PC-3 (cell line): Measurements from ENCODE around the gene PCK2. TPM values are rescaled to one million over a fixed set of nuclear protein-coding genes. Genes with fewer than 3 reads are reported as not detected.

ENCODE experiments used
- ATAC-seq: fragments of 200-7000 bp; cut with Tn5 transposase; 2 replicates; pipeline ENCODE4 v1.9.1; 2020; ENCODE audit warnings: mild to moderate bottlenecking, moderate library complexity
- BruUV-seq: library from RNA; stranded (reverse); fragments of 400-500 nt; replicated peaks from 2 replicates; lab custom pipeline; 2021; lab: Mats Ljungman, UMichigan
- CTCF ChIA-PET: fragments of 300-600 bp; sonication (Branson Sonifier 250); formaldehyde crosslinking; loops from one replicate; lab custom pipeline; 2022; ENCODE audit warnings: antibody characterized with exemption; lab: Charles Lee
- POLR2A ChIA-PET: fragments of 300-600 bp; sonication (Branson Sonifier 250); formaldehyde crosslinking; loops from one replicate; lab custom pipeline; 2022; ENCODE audit warnings: antibody characterized with exemption; ENCODE audit not compliant: unreplicated experiment; lab: Charles Lee
- DNase-seq: peaks from one replicate; pipeline ENCODE4 v3.0.0-alpha.2; 2015
- H2AFZ ChIP-seq: fragments of 300-600 bp; sonication (generic); 2 replicates; pipeline ENCODE4 v1.6.0; 2016; ENCODE audit warnings: antibody characterized with exemption, low read length
- H3F3A ChIP-seq: fragments of 300-600 bp; sonication (generic); one replicate; pipeline ENCODE4 v1.6.0; 2017; ENCODE audit warnings: antibody characterized with exemption, low read length, control low read depth, mild to moderate bottlenecking; ENCODE audit not compliant: unreplicated experiment
- H3K27ac ChIP-seq: fragments of 300-600 bp; sonication (generic); 2 replicates; pipeline ENCODE4 v1.5.1; 2016; ENCODE audit warnings: mild to moderate bottlenecking, low read length
- H3K27me3 ChIP-seq: fragments of 300-600 bp; sonication (generic); 2 replicates; pipeline ENCODE4 v1.6.1; 2016; ENCODE audit warnings: low read length, mixed read lengths
- H3K36me3 ChIP-seq: fragments of 300-600 bp; sonication (generic); 2 replicates; pipeline ENCODE4 v1.6.1; 2016; ENCODE audit warnings: low read depth, mixed run types, low read length, mixed read lengths
- H3K4me1 ChIP-seq: fragments of 300-600 bp; sonication (generic); 2 replicates; pipeline ENCODE4 v1.5.1; 2016; ENCODE audit warnings: low read length; ENCODE audit not compliant: insufficient read depth
- H3K4me2 ChIP-seq: fragments of 300-600 bp; sonication (generic); 2 replicates; pipeline ENCODE4 v1.6.0; 2016; ENCODE audit warnings: low read length
- H3K4me3 ChIP-seq: fragments of 300-600 bp; sonication (generic); 2 replicates; pipeline ENCODE4 v1.5.1; 2016; ENCODE audit warnings: mild to moderate bottlenecking, low read length, mixed read lengths
- H3K79me2 ChIP-seq: fragments of 300-600 bp; sonication (generic); 2 replicates; pipeline ENCODE4 v1.6.1; 2017; ENCODE audit warnings: low read length, mixed read lengths
- H3K9ac ChIP-seq: fragments of 300-600 bp; sonication (generic); 2 replicates; pipeline ENCODE4 v1.6.0; 2016; ENCODE audit warnings: mild to moderate bottlenecking, low read length
- H3K9me2 ChIP-seq: fragments of 300-600 bp; sonication (generic); replicated peaks from 2 replicates; pipeline ENCODE4 v1.6.1; 2016; ENCODE audit warnings: mixed run types, low read length, mixed read lengths
- H3K9me3 ChIP-seq: fragments of 300-600 bp; sonication (generic); 2 replicates; pipeline ENCODE4 v1.6.1; 2016; ENCODE audit warnings: low read length, mixed read lengths
- H4K20me1 ChIP-seq: fragments of 300-600 bp; sonication (generic); 2 replicates; pipeline ENCODE4 v1.6.1; 2016; ENCODE audit warnings: low read length, mixed read lengths
- EZH2 ChIP-seq: fragments of 300-600 bp; sonication (generic); IDR thresholded peaks from one replicate; pipeline ENCODE4 v1.6.1; 2017; ENCODE audit warnings: antibody characterized with exemption, mild to moderate bottlenecking, low read length; ENCODE audit not compliant: unreplicated experiment
- EZH2phosphoT487 ChIP-seq: fragments of 300-600 bp; sonication (generic); IDR thresholded peaks from 2 replicates; pipeline ENCODE4 v1.6.1; 2018; ENCODE audit warnings: mild to moderate bottlenecking, antibody characterized with exemption, low read length, borderline replicate concordance
- intact Hi-C: fragments of 100-400 bp; cut with micrococcal nuclease; formaldehyde crosslinking; loops from 2 replicates; pipeline ENCODE4 v1.9.0; 2023
- total RNA-seq: library from RNA; depleted of rRNA; stranded (reverse); fragments of >200 nt; gene quantifications from 2 replicates; pipeline ENCODE4 v1.2.3, GENCODE V29; 2014
- TF ChIP-seq, protein P1 (sequence below): fragments of 300-600 bp; sonication (generic); conservative IDR thresholded peaks from 2 replicates; pipeline ENCODE4 v1.5.1; 2017; ENCODE audit warnings: antibody characterized with exemption, low read depth, mild to moderate bottlenecking, low read length

PCK2 gene
- total RNA-seq, 1 experiment from 2014 or later = 11.6 TPM

DNA sequence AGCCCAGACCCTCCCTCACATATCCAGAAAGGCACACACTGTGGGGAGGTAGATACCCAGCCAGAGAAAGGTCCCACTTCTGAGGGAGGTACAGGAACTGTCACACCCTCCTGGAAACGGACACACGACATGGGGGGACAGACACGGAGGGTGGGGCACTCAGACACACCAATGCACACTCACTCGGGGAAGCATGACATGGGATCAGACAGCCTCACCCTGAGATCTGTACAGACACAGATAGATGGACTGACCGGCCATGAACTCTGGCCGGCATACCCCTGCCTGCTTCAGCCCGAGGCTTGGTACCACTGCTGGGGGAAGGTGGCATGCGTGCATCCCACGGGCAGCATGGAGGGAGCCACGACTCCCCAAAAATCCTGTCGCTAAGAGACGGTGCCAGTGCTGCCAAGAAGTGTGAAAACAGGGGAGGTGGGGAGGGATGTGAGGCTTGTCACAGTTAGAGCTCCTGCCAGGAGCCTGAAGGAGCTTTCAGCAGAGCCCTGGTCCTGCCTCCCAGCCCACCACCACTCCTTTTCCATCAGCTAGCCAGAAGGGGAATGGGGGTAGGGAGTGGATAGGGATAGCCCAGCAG is 22.2 kb upstream of the PCK2 start:
- ChIA-PET POLR2A (no interaction called here), CTCF (no interaction called here)
- H3K36me3 ChIP-seq = no peaks in the 10 kb centered on the region

DNA sequence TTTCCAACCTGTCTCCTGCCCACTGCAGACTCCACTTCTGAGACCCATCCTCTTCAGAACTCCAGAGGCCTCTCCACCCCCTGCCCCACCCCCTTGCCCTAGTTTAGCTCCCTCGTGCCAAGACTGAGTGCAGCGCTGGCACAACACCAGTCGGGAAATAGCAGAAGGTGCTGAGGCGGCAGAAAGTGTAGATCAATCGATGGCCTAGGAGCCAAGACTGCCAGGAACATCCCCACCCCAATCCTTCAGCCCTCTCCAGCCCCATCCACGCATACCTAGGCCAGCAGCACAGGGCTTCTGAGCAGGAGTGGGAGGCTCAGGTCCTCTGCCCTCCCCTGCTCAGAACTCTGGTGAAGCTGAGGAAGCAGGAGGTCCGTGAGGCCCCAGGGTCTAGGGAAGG is 21.7 kb upstream of the PCK2 start:
- H3F3A ChIP-seq = no peaks in the 10 kb centered on the region
- H3K9me3 ChIP-seq = no peaks in the 10 kb centered on the region
- no TSS peak for BruUV-seq
- no peak for DNase-seq
- peaks cover 14% of the 10 kb centered on the region; the same call in 1 of the 2 replicates for H3K27me3 ChIP-seq
- TF ChIP-seq EZH2phosphoT487 (no peak), EZH2 (no peak)
- TF ChIP-seq, protein P1, sequence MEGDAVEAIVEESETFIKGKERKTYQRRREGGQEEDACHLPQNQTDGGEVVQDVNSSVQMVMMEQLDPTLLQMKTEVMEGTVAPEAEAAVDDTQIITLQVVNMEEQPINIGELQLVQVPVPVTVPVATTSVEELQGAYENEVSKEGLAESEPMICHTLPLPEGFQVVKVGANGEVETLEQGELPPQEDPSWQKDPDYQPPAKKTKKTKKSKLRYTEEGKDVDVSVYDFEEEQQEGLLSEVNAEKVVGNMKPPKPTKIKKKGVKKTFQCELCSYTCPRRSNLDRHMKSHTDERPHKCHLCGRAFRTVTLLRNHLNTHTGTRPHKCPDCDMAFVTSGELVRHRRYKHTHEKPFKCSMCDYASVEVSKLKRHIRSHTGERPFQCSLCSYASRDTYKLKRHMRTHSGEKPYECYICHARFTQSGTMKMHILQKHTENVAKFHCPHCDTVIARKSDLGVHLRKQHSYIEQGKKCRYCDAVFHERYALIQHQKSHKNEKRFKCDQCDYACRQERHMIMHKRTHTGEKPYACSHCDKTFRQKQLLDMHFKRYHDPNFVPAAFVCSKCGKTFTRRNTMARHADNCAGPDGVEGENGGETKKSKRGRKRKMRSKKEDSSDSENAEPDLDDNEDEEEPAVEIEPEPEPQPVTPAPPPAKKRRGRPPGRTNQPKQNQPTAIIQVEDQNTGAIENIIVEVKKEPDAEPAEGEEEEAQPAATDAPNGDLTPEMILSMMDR = no peak
- no peak overlapping the region for H3K4me3 ChIP-seq
- no peak for ATAC-seq
- no peak overlapping the region for H2AFZ ChIP-seq
- no peaks in the 10 kb centered on the region for H3K4me1 ChIP-seq
- H3K9me2 ChIP-seq = no peaks in the 10 kb centered on the region
- CTCF ChIA-PET = no interaction called here
- intact Hi-C loops = no loop called here
- POLR2A ChIA-PET = no interaction called here
- no peaks in the 10 kb centered on the region for H4K20me1 ChIP-seq
- no peaks in the 10 kb centered on the region for H3K79me2 ChIP-seq
- no peak overlapping the region for H3K9ac ChIP-seq
- H3K36me3 ChIP-seq = no peaks in the 10 kb centered on the region
- H3K27ac ChIP-seq = no peak overlapping the region
- H3K4me2 ChIP-seq = no peak overlapping the region

More for the DNA sequence above, 22.2 kb upstream of the PCK2 start:
- DNase-seq = no peak
- Histone ChIP-seq H3K27me3 (peaks cover 14% of the 10 kb centered on the region; the same call in 1 of the 2 replicates), H4K20me1 (no peaks in the 10 kb centered on the region), H3K9me3 (no peaks in the 10 kb centered on the region), H3K4me3 (no peak overlapping the region), H3K27ac (no peak overlapping the region), H2AFZ (no peak overlapping the region), H3K9me2 (no peaks in the 10 kb centered on the region), H3K4me1 (no peaks in the 10 kb centered on the region), H3K4me2 (no peak overlapping the region), H3F3A (no peaks in the 10 kb centered on the region), H3K9ac (no peak overlapping the region), H3K79me2 (no peaks in the 10 kb centered on the region)
- intact Hi-C loops = no loop called here
- ATAC-seq = no peak
- TF ChIP-seq EZH2 = no peak
- TF ChIP-seq EZH2phosphoT487 = no peak
- TF ChIP-seq, protein P1 = no peak
- no TSS peak for BruUV-seq
